CD1c-positive myeloid dendritic cell (primary cell): ENCODE results near the gene E2F2.
A peak's percentile ranks its signal among the peaks of the same experiment; 100 is the strongest.

ENCODE experiments used
- DNase-seq: peaks from one replicate; pipeline ENCODE4 v3.0.0-alpha.2; 2016; ENCODE audit errors: extremely low spot score

The E2F2 gene

DNA sequence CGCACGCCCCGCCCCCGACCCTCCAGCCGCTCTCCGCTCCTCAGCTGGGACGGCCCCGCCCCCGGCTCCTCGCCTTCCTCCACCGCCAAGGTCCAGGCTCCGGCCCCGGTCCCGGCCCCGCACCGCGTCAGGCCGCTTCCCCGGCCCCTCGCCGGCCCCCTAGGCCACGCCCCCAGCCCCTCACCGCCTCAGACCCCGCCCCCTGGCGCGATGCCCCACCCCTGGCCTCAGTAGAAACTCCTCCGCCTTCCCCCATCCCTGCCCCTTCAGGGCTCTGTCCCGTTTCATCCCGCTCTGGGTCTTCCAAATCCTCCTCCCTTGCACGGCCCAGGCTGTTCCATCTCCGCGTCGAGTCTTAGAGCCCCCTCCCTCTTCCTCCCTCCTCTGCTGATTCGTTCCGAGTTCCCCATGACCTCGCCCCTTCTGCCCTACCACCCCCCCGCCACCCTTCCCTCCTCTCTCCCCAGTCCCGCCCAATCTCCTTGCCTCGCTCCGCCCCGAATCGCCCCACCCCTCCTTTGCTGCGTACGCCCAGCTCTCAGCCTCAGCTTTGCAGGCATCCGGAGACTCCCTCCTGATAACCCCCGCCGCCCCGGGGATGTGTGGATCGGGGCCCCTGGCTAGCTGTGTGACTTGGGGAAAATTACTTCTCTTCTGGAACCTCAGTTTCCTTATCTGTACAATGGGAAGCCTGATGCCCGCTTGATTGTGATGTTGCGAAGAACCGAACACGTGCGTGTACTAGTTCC lies 46.6 kb downstream of the E2F2 start:
- peak; percentile 81 for DNase-seq

GRCh38 chr1:23483321-23484252 lies 47.4 kb downstream of the E2F2 start, which contains the start of gene ASAP3:
Gene ASAP3, minus strand, starts transcription at chr1:23484179. Its CDS starts 46 bp downstream, at chr1:23484133.
- no peak for DNase-seq

GRCh38 chr1:23481904-23482303 lies 49.1 kb downstream of the E2F2 start:
- DNase-seq: no peak

DNA sequence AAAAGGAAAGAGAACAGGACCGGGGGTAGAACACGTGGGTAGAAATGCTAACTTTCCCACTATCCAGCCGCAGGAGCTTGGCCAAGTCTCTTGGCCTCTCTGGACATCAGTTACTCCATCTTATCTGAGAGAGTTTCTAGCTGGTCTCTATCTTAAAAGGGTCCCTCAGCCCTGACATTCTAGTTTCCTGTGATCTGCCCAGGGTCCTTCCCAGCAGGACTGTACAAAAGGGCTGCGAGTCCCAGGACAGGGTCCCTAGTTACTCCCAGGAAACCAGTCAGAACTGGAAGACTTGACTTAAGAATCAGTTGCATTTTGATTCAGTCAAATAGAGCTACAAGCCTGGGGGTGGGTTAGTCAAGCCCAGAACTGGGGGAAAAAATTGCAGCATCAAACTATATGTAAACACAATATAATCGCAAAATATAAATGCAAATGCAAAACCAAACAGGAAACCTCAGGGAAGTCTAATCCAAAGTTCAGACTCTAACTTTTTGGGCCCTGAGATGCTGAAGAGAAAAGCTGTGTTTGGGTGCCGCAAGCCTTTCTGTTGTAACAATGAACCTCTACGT lies 49.9 kb downstream of the E2F2 start:
- DNase-seq: no peak

GRCh38 chr1:23480187-23481025 lies 50.6 kb downstream of the E2F2 start:
- no peak for DNase-seq

DNA sequence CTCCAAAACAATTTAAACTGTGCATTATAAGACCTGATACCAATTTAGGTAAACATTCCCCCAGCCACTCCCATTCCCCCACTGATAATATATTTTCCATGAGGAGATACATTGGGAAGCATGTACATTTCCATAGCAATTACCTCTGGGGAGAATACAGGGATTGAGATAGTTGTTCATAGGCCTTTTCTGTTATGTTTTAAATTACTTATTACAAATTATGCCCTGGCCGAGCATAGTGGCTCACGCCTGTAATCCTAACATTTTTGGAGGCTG lies 51.4 kb downstream of the E2F2 start:
- DNase-seq: no peak

GRCh38 chr1:23478896-23479665 lies 52.0 kb downstream of the E2F2 start:
- DNase-seq: no peak

DNA sequence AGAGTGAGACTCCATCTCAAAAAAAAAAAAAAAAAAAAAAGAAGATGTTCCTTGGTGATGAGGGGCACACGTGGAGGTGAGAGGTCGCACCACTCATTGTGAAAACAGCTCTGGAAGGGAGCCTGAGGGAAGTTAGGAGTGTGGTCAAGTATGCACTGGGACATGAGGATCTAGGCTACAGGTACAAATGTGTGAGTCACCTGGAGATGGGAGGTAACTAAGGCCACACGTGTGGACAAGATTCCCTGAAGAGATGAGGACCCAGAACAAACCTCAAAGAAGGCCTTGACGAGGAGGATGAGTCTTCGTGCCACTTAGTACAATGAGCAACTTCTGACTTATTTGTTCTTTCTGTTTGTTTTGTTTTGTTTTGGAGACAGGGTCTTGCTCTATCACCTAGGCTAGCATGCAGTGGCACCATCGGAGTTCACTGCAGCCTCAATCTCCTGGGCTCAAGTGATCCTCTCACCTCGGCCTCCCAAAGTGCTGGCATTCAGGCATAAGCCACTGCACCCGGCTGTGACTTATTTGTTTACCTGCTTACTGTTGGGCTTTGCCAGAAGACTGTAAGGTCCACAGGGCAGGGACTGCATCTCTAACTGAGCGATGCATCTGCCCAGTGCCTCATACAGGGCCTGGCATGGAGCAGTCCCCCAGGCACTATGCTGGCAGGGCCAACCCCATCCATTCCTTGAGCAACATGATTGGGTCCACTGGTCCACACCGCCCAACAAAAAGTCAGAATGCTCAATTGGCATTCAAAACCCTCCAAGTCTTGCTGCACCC lies 53.5 kb downstream of the E2F2 start:
- DNase-seq: no peak

GRCh38 chr1:23475641-23476040 lies 55.4 kb downstream of the E2F2 start:
- DNase-seq: no peak

DNA sequence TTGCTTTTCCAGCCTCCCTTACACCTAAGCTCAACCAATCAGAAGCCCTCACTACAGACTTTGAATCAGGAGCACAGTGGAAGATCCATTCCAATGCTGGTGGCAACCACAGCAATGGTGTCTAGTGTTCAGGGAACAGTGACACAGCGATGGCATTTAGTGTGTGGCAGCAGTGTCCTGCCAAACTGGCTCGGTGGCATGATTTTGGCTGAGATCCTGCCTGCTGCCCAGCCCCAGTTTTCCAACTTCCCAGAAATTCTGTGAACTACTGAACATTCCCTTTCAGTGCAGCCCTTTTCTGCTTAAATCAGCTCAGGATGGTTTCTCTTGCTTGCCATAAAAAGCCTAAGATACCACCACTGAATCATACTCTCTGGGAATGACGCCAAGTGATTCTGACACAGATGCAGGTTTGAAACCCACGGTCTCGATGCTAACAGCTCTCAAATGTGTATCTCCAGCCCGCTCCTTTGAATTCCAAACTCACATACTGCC lies 55.9 kb downstream of the E2F2 start:
- no peak for DNase-seq

- no peak for DNase-seq
Observed at GRCh38 chr1:23473037-23473800, 57.8 kb downstream of the E2F2 start.

- no peak for DNase-seq
Observed at GRCh38 chr1:23472351-23473036, 58.5 kb downstream of the E2F2 start.

DNA sequence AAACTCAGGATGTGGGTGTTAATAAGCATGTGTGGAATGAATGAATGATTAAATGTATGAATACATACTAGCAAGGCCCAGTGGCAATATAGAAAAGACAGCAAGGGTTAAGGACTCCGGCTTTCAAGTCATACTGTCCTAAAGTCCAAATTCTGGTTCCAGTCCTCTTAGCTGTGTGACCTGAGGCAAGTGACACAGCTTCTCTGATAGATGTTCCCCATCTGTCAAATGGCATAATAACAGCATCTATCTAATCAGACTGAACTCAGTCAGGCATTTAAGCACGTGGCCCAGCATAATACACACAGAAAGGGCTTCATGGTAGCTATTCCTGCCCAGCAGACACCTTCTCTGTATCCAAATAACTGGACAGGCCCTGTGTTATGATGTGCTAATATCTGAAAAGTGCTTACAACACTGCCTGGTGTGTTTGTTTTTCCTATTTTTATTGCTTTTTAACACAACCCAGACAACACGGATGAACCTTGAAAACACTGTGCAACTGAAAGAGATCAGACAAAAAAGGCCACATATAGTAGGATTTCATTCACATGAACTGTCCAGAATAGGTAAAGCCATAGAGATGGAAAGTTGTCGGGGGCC lies 59.5 kb downstream of the E2F2 start:
- no peak for DNase-seq

GRCh38 chr1:23470282-23471070 lies 60.6 kb downstream of the E2F2 start:
- DNase-seq: no peak

GRCh38 chr1:23469372-23469982 lies 61.6 kb downstream of the E2F2 start:
- no peak for DNase-seq

GRCh38 chr1:23466423-23466989 lies 64.5 kb downstream of the E2F2 start:
- no peak for DNase-seq

- no peak for DNase-seq
Observed at GRCh38 chr1:23463286-23463685, 67.7 kb downstream of the E2F2 start.
